ENCODE measurements around the gene EFCAB14. TPM values are rescaled to one million over a fixed set of nuclear protein-coding genes. Genes with fewer than 3 reads are reported as not detected.

EFCAB14 gene
- total and polyA plus RNA-seq, 2 of the 8 experiments (the other 6 are each of a cell fraction or from before 2014, with no cell fraction given) = 19.4 to 40.4 TPM

DNA sequence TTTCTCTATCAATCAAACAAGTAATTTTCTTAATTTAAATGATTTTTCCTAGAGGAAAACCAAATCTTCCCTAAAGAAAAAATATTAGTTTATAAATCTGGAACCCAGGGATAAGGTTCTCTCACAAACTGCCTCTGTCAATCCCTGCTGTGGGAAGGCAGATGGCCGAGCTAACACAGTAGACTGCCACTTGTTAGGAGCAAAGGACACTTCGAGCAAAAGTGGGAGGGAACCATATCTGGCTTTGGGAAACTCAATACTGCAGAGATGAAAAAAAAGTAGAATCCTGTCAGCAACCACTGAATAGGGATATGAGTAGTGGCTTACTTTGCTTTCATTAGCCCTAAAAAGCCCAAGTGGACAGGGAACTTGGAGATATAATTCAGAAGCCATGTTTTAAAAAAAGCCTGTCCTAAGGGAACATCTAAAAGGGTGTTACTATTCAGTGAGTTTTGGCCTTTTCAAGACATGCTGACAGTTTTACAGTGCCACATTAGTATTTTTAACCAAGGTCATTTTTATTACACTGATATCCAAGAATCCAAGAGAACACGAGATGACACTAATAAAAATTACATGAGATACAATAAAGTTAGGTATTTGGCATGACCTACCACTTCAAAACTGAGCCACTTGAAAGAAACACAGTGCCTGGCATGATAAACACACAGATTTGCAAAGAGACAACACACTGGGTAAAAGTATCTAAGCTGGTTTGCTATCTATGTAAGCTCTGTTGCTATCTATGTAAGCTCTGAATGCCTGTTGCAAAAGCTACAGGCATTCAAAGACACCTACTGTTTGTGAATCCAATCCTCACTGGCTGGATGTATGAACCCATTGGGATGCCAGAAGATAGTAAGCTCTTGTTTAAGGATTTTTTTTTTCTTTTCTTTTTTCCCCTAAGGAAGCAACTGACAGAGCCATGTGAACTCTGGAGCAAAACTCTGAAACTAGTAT is 25.8 kb downstream of the EFCAB14 start:
- H4K20me1 ChIP-seq (replicated peaks in 1 of 2; ENCODE audit: control insufficient read depth in 1 of 2, insufficient read depth in 2 of 2, low read length in 2 of 2) = peaks cover 0 to 6% of the 10 kb centered on the region in 2 experiments
- DNase-seq (ENCODE audit: low read depth in 1 of 2, low spot score in 2 of 2) (no peak), FAIRE-seq (no peak)
- H3K36me3 ChIP-seq (ENCODE audit: control insufficient read depth in 2 of 4, insufficient read depth in 4 of 4, low read length in 3 of 4) = peaks cover 3 to 54% (median 47%) of the 10 kb centered on the region in 4 experiments; a peak in 7 of 8 replicates
- no peak overlapping the region for H2BK20ac ChIP-seq (ENCODE audit: low read length)
- H3K4me1 ChIP-seq (replicated peaks in 1 of 4; ENCODE audit: control insufficient read depth in 3 of 4, insufficient read depth in 4 of 4, low read length in 3 of 4) = no peaks in the 10 kb centered on the region; a peak in 1 of 7 replicates
- H2AK5ac ChIP-seq (ENCODE audit: low read depth, low read length) = no peak overlapping the region
- no peak overlapping the region for H3K18ac ChIP-seq (ENCODE audit: extremely low read depth, low read length)
- H4K91ac ChIP-seq (replicated peaks; ENCODE audit: insufficient read length, low read length) = no peak overlapping the region
- H3K23me2 ChIP-seq (ENCODE audit: low read depth, low read length) = no peaks in the 10 kb centered on the region
- no peak overlapping the region for H3K4me2 ChIP-seq (ENCODE audit: insufficient read depth in 1 of 2, low read depth in 2 of 2, low read length in 2 of 2)
- no peaks in the 10 kb centered on the region for H3K79me2 ChIP-seq (ENCODE audit: control insufficient read depth in 1 of 2, insufficient read depth in 2 of 2, low read length in 2 of 2)
- H3K27ac ChIP-seq (ENCODE audit: low read depth, low read length) = no peak overlapping the region
- peak overlapping the region in 1 of 4 experiments; percentile 34; a peak in 1 of 7 replicates for H3K9ac ChIP-seq (replicated peaks in 1 of 4; ENCODE audit: extremely low read depth in 1 of 4, low read depth in 3 of 4, low read length in 3 of 4)
- H3K23ac ChIP-seq (ENCODE audit: insufficient read length) = no peak overlapping the region
- no peak overlapping the region for H2BK120ac ChIP-seq (replicated peaks; ENCODE audit: low read depth, low read length)
- no peak overlapping the region for H3K14ac ChIP-seq (ENCODE audit: insufficient read length)
- H4K8ac ChIP-seq (ENCODE audit: extremely low read depth, insufficient read depth, low read length) = no peak overlapping the region
- ChIA-PET POLR2A (ENCODE audit: partially characterized antibody) (interaction anchor here (0.7 to 1.1 kb wide), 3 partner anchors 9 to 21 kb away, joined by 3 to 4 read pairs (median 3); no protein-coding TSS in a partner anchor), CTCF (ENCODE audit: partially characterized antibody) (interaction anchor here (0.7 kb wide), 1 partner anchor 9 kb away, joined by 5 read pairs; no protein-coding TSS in a partner anchor)
- H2BK12ac ChIP-seq (ENCODE audit: low read depth, low read length) = no peak overlapping the region
- no peak overlapping the region for H2BK15ac ChIP-seq (ENCODE audit: low read length)
- H3K4ac ChIP-seq (replicated peaks; ENCODE audit: insufficient read length, low read depth, low read length) = no peak overlapping the region
- no peak overlapping the region for H3K56ac ChIP-seq (replicated peaks; ENCODE audit: insufficient read length, low read depth, low read length)
- no peaks in the 10 kb centered on the region for H3K9me3 ChIP-seq (ENCODE audit: insufficient read depth in 2 of 2, low read depth in 1 of 2, low read length in 1 of 2)
- H3K79me1 ChIP-seq (ENCODE audit: low read depth, low read length) = no peaks in the 10 kb centered on the region
- H2BK5ac ChIP-seq (ENCODE audit: low read depth, low read length) = no peak overlapping the region
- no peak overlapping the region for H4K5ac ChIP-seq (ENCODE audit: insufficient read length, low read depth, low read length)
- no peaks in the 10 kb centered on the region for H3K27me3 ChIP-seq (replicated peaks in 1 of 4; ENCODE audit: control insufficient read depth in 3 of 4, extremely low read depth in 1 of 4, insufficient read depth in 3 of 4, low read length in 3 of 4)
- H2AFZ ChIP-seq (ENCODE audit: low read length) = no peak overlapping the region
- WGBS, 2 experiments (ENCODE audit: extremely low coverage in 1 of 2, insufficient coverage in 1 of 2, insufficient read length in 1 of 2, insufficient replicate concordance in 2 of 2, low coverage in 1 of 2, low lambda C conversion rate in 2 of 2, missing lambda C conversion rate in 1 of 2) = 82% methylated on average over 3 of the region's 3 CpGs; no CpG with 5 or more reads in 1 of the 2 experiments
- no peak overlapping the region for H3K4me3 ChIP-seq (ENCODE audit: extremely low read depth in 1 of 4, insufficient read depth in 2 of 4, low read depth in 3 of 4, low read length in 4 of 4)
- no peak for TF ChIP-seq CHD2 (IDR thresholded peaks at IDR 0.05; ENCODE audit: low read length)
- no peak for TF ChIP-seq BACH1 (IDR thresholded peaks at IDR 0.05; ENCODE audit: low read length)
- TF ChIP-seq PHF8 (conservative IDR thresholded peaks at IDR 0.05; ENCODE audit: low read depth, low read length) = no peak
- no peak for TF ChIP-seq BCL11A (IDR thresholded peaks at IDR 0.05; ENCODE audit: low read depth in 2 of 2, low read length in 2 of 2)
- no peak for TF ChIP-seq TAF7 (optimal IDR thresholded peaks at IDR 0.05; ENCODE audit: borderline replicate concordance, low read depth, low read length)
- TF ChIP-seq FOSL1 (IDR thresholded peaks at IDR 0.05; ENCODE audit: insufficient read depth, low read depth, low read length) = no peak
- no peak for TF ChIP-seq SIN3A (conservative IDR thresholded peaks at IDR 0.05 in 1 of 2, IDR thresholded peaks at IDR 0.05 in 1 of 2; ENCODE audit: low read depth in 1 of 2, low read length in 2 of 2)
- TF ChIP-seq EP300 (IDR thresholded peaks at IDR 0.05; ENCODE audit: borderline replicate concordance in 1 of 2, low read depth in 2 of 2, low read length in 2 of 2) = no peak
- TF ChIP-seq SP1 (IDR thresholded peaks at IDR 0.05; ENCODE audit: low read depth, low read length) = no peak
- TF ChIP-seq RFX5 (IDR thresholded peaks at IDR 0.05; ENCODE audit: borderline replicate concordance, low read depth, low read length) = no peak
- TF ChIP-seq, protein P1, sequence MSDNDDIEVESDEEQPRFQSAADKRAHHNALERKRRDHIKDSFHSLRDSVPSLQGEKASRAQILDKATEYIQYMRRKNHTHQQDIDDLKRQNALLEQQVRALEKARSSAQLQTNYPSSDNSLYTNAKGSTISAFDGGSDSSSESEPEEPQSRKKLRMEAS (IDR thresholded peaks at IDR 0.05) = no peak
